B cell (primary cell): ENCODE data around the gene OTOP2. TPM values are rescaled to one million over a fixed set of nuclear protein-coding genes. Genes with fewer than 3 reads are reported as not detected.

Experiments
- ATAC-seq: fragments of 200-7000 bp; cut with Tn5 transposase; one replicate; pipeline ENCODE4 v1.10.0; 2021; ENCODE audit warnings: low read depth, mild to moderate bottlenecking, moderate number of reproducible peaks, moderate library complexity
- CTCF ChIA-PET: fragments of 350-600 bp; sonication (Branson Sonifier 250); formaldehyde crosslinking; loops from one replicate; lab custom pipeline; 2021; ENCODE audit warnings: antibody characterized with exemption, inconsistent platforms; lab: Charles Lee
- POLR2A ChIA-PET: fragments of 350-600 bp; sonication (Branson Sonifier 250); formaldehyde crosslinking; loops from one replicate; lab custom pipeline; 2021; ENCODE audit warnings: antibody characterized with exemption; lab: Charles Lee
- DNase-seq: peaks from one replicate; pipeline ENCODE4 v3.0.0; 2013
- H2AFZ ChIP-seq: 2 replicates; pipeline ENCODE4 v1.6.1; 2012; ENCODE audit warnings: mild to moderate bottlenecking, low read depth, low read length; ENCODE audit not compliant: insufficient read depth, poor library complexity, severe bottlenecking
- H3K27ac ChIP-seq, 2 donors: 1 replicate in 1 of 2; 2 replicates in 1 of 2; pipeline ENCODE4 v1.5.1; 2012 to 2013; ENCODE audit warnings: low read length in 2 of 2, mild to moderate bottlenecking in 2 of 2, moderate library complexity in 1 of 2
- H3K27me3 ChIP-seq, 4 experiments: fragments of 200-600 bp in 1 of 4; sonication (generic) in 1 of 4; replicated peaks in 1 of 4; 1 replicate in 2 of 4; 2 replicates in 2 of 4; pipeline versions ENCODE4 v1.6.1 to v1.7.0; 2013 to 2016; ENCODE audit warnings: low read length in 3 of 4, mild to moderate bottlenecking in 2 of 4, mixed read lengths in 1 of 4, moderate library complexity in 1 of 4; ENCODE audit not compliant: insufficient read depth in 4 of 4, control insufficient read depth in 3 of 4; ENCODE audit errors: control extremely low read depth in 1 of 4
- H3K36me3 ChIP-seq, 2 experiments: replicated peaks in 1 of 2; 1 replicate in 1 of 2; 2 replicates in 1 of 2; pipeline versions ENCODE4 v1.6.1 to v1.7.1; 2013; ENCODE audit warnings: low read length in 1 of 2; ENCODE audit not compliant: insufficient read depth in 2 of 2, control insufficient read depth in 1 of 2; ENCODE audit errors: control extremely low read depth in 1 of 2, extremely low read depth in 1 of 2
- H3K4me1 ChIP-seq, 2 donors: fragments of 200-600 bp in 1 of 2; sonication (generic) in 1 of 2; 1 replicate in 1 of 2; 2 replicates in 1 of 2; pipeline versions ENCODE4 v1.5.1 to v1.6.1; 2013 to 2017; ENCODE audit warnings: low read length in 2 of 2; ENCODE audit not compliant: control insufficient read depth in 2 of 2, insufficient read depth in 2 of 2
- H3K4me2 ChIP-seq: replicated peaks from 2 replicates; pipeline ENCODE3; 2012; ENCODE audit warnings: mild to moderate bottlenecking, low read depth, low read length; ENCODE audit not compliant: poor library complexity, severe bottlenecking
- H3K4me3 ChIP-seq, 5 experiments: fragments of 200-600 bp in 1 of 5; sonication (generic) in 1 of 5; 1 replicate in 3 of 5; 2 replicates in 2 of 5; pipeline versions ENCODE4 v1.5.1 to v1.7.0; 2011 to 2016; ENCODE audit warnings: low read length in 4 of 5, mild to moderate bottlenecking in 4 of 5, low read depth in 2 of 5, control low read depth in 1 of 5, moderate library complexity in 1 of 5; ENCODE audit not compliant: insufficient read depth in 1 of 5; ENCODE audit errors: control extremely low read depth in 1 of 5, extremely low read depth in 1 of 5
- H3K79me2 ChIP-seq: fragments of 200-600 bp; sonication (generic); one replicate; pipeline ENCODE4 v1.6.0; 2016; ENCODE audit warnings: low read length; ENCODE audit not compliant: control insufficient read depth, insufficient read depth
- H3K9ac ChIP-seq: fragments of 200-600 bp; sonication (generic); 2 replicates; pipeline ENCODE4 v1.6.1; 2017; ENCODE audit warnings: mild to moderate bottlenecking, low read length, moderate library complexity
- H3K9me3 ChIP-seq, 3 donors: one replicate each; pipeline versions ENCODE4 v1.6.1 to v1.7.1; 2013; ENCODE audit warnings: low read length in 2 of 3; ENCODE audit not compliant: control insufficient read depth in 2 of 3, insufficient read depth in 1 of 3; ENCODE audit errors: control extremely low read depth in 1 of 3
- H4K20me1 ChIP-seq: 2 replicates; pipeline ENCODE4 v1.6.0; 2012; ENCODE audit warnings: mild to moderate bottlenecking, low read length; ENCODE audit not compliant: insufficient read depth, control insufficient read depth, poor library complexity, severe bottlenecking
- H3K27ac Mint-ChIP-seq: one replicate; pipeline ENCODE4 v1.8.0; 2021; ENCODE audit warnings: mixed read lengths
- H3K27me3 Mint-ChIP-seq: one replicate; pipeline ENCODE4 v1.8.0; 2021; ENCODE audit warnings: mixed read lengths
- H3K4me1 Mint-ChIP-seq: one replicate; pipeline ENCODE4 v1.8.0; 2021; ENCODE audit warnings: mixed read lengths
- H3K4me3 Mint-ChIP-seq: one replicate; pipeline ENCODE4 v1.8.0; 2021; ENCODE audit warnings: mixed read lengths
- H3K9me3 Mint-ChIP-seq: one replicate; pipeline ENCODE4 v1.8.0; 2022; ENCODE audit warnings: mixed read lengths; ENCODE audit not compliant: insufficient read depth
- EZH2 ChIP-seq: IDR thresholded peaks from 2 replicates; pipeline ENCODE4 v1.6.1; 2012; ENCODE audit warnings: borderline replicate concordance, low read depth, mild to moderate bottlenecking, moderate library complexity, low read length; ENCODE audit not compliant: insufficient read depth, poor library complexity, severe bottlenecking
- WGBS: methylation state at CpG from one replicate; pipeline ENCODE4 v1.1.5; 2013; ENCODE audit warnings: missing lambda C conversion rate; ENCODE audit not compliant: insufficient coverage; 5-methylcytosine and 5-hydroxymethylcytosine counted together
- intact Hi-C: fragments of 100-400 bp; cut with micrococcal nuclease; formaldehyde crosslinking; loops from one replicate; pipeline ENCODE4 v1.10.0; 2022
- polyA plus RNA-seq: library from polyadenylated mRNA; depleted of rRNA; stranded (reverse); fragments of >200 nt; gene quantifications from 2 replicates; pipeline ENCODE4 v1.2.3, GENCODE V29; 2012
- total RNA-seq, 2 donors: library from RNA; stranded (reverse); fragments of 120-200 nt in 1 of 2; gene quantifications; 1 replicate in 1 of 2; 2 replicates in 1 of 2; pipeline versions ENCODE4 v1.2.3 to v1.2.4, GENCODE V29; 2013 to 2022
- TF ChIP-seq, protein P1 (sequence below): fragments of 200-600 bp; IDR thresholded peaks from one replicate; pipeline ENCODE4 v1.8.0; 2022; ENCODE audit warnings: antibody characterized with exemption, mild to moderate bottlenecking

The OTOP2 gene
- total and polyA plus RNA-seq, 2 donors (not counting 1 experiment from before 2014, with no cell fraction given): not detected

DNA sequence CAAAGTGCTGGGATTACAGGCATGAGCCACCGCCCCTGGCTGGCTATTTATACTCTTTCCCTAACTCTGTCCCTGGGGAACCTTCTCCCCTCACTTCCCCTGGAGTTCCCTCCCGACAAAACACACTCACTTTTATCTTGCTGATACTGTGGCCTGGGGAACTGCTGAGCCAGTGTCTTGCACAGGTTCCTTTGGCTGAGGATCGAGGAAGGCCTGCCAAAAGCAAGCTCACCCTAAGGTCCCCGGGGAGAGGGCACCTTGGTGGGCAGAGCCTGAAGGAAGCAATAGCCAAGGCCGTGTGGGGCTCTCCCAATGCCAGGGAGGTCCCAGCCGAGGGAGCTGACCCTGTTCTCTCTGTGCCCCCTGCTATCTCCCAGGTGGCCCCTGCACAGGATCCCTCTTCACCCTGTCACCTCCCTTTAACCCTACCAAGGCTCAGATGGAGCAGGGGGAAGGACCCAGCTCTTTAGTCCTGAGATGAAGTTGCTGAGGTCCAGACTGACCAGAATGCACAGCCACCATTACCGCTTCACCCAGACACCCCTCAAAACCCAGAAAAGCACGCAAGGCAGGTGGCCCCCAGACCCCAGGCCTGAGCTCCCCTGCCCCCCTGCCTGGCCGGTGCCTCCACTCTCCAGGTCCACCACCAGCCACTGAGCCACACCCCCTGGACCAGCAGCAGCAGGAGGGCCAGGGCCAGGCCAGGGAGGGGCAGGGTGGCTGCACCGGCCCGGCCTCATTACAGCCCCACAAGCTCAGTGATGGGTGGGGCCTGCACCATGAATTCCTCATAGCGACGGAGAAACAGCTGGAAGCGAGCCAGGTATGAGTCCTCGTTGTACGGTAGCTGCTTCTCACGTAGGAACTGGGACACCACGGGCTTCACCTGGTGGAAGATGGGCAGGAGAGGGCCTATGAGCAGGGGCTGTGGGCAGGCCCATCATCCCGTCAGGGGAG, 46.2 kb upstream of the OTOP2 start:
- Histone ChIP-seq H3K27me3 (no peaks in the 10 kb centered on the region), H3K36me3 (no peaks in the 10 kb centered on the region), H3K27ac (no peak overlapping the region), H4K20me1 (no peaks in the 10 kb centered on the region), H2AFZ (no peak overlapping the region), H3K9me3 (no peaks in the 10 kb centered on the region), H3K4me1 (peaks cover 4 to 6% of the 10 kb centered on the region in 2 donors), H3K4me2 (no peak overlapping the region), H3K9ac (no peak overlapping the region), H3K4me3 (no peak overlapping the region), H3K79me2 (no peaks in the 10 kb centered on the region)
- H3K27ac Mint-ChIP-seq: no peak overlapping the region
- no peak overlapping the region for H3K4me3 Mint-ChIP-seq
- no peak for DNase-seq
- ATAC-seq: no peak
- CTCF ChIA-PET: no interaction called here
- intact Hi-C loops: no loop called here
- H3K9me3 Mint-ChIP-seq: no peaks in the 10 kb centered on the region
- peaks cover 4% of the 10 kb centered on the region for H3K27me3 Mint-ChIP-seq
- no peak for TF ChIP-seq EZH2
- TF ChIP-seq, protein P1, sequence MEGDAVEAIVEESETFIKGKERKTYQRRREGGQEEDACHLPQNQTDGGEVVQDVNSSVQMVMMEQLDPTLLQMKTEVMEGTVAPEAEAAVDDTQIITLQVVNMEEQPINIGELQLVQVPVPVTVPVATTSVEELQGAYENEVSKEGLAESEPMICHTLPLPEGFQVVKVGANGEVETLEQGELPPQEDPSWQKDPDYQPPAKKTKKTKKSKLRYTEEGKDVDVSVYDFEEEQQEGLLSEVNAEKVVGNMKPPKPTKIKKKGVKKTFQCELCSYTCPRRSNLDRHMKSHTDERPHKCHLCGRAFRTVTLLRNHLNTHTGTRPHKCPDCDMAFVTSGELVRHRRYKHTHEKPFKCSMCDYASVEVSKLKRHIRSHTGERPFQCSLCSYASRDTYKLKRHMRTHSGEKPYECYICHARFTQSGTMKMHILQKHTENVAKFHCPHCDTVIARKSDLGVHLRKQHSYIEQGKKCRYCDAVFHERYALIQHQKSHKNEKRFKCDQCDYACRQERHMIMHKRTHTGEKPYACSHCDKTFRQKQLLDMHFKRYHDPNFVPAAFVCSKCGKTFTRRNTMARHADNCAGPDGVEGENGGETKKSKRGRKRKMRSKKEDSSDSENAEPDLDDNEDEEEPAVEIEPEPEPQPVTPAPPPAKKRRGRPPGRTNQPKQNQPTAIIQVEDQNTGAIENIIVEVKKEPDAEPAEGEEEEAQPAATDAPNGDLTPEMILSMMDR: no peak
- POLR2A ChIA-PET: interaction anchor here (0.5 kb wide), 1 partner anchor 56 kb away, joined by 6 read pairs; no protein-coding TSS in a partner anchor
- peaks cover 5% of the 10 kb centered on the region for H3K4me1 Mint-ChIP-seq
- 79% methylated on average over 18 of the region's 19 CpGs for WGBS

DNA sequence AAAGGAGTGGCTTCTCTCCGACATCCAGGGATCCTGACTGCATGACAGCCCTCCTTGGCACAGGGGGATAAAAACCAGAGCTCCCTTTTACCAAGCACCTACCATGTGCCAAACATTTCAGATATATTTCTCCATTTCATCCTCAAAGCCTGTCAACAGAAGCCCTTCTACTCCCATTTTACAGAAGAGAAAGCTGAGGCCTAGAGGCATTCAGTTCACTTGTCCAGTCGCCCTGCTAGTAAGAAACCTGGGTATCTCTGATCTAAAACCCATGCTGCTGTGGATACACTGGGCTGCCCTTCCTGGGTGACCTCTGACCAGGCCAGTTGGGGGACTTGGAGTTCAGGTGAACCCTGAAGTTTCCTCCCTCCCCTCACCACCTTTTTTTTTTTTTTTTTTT, 45.4 kb upstream of the OTOP2 start:
- H3K9me3 ChIP-seq: no peaks in the 10 kb centered on the region
- no peak for ATAC-seq
- Mint-ChIP-seq H3K27me3 (peaks cover 4% of the 10 kb centered on the region), H3K27ac (no peak overlapping the region), H3K9me3 (no peaks in the 10 kb centered on the region), H3K4me1 (peaks cover 5% of the 10 kb centered on the region), H3K4me3 (no peak overlapping the region)
- intact Hi-C loops: no loop called here
- no peaks in the 10 kb centered on the region for H3K36me3 ChIP-seq
- no peak overlapping the region for H3K4me3 ChIP-seq
- H3K27ac ChIP-seq: no peak overlapping the region
- H3K9ac ChIP-seq: no peak overlapping the region
- no peak for DNase-seq
- H2AFZ ChIP-seq: no peak overlapping the region
- WGBS: 79% methylated on average over 2 of the region's 2 CpGs
- no peaks in the 10 kb centered on the region for H4K20me1 ChIP-seq
- no peak overlapping the region for H3K4me2 ChIP-seq
- no peaks in the 10 kb centered on the region for H3K79me2 ChIP-seq
- peaks cover 3 to 4% of the 10 kb centered on the region in 2 donors for H3K4me1 ChIP-seq
- ChIA-PET CTCF (no interaction called here), POLR2A (no interaction called here)
- TF ChIP-seq, protein P1: no peak
- TF ChIP-seq EZH2: no peak
- no peaks in the 10 kb centered on the region for H3K27me3 ChIP-seq
